Caco-2 (cell line): ENCODE results near the gene ALG6. TPM values are rescaled to one million over a fixed set of nuclear protein-coding genes. Genes with fewer than 3 reads are reported as not detected.
"Not testable (repeated sequence)": the region's sequence is repeated elsewhere in the genome, so short reads cannot be mapped to it uniquely, and the experiment has no call there.

Source experiments
- BruUV-seq: library from RNA; stranded (reverse); fragments of 400-500 nt; replicated peaks from 2 replicates; lab custom pipeline; 2021; lab: Mats Ljungman, UMichigan
- CTCF ChIA-PET: fragments of 300-600 bp; sonication (Branson Sonifier 250); formaldehyde crosslinking; loops from one replicate; lab custom pipeline; 2022; ENCODE audit warnings: antibody characterized with exemption; lab: Charles Lee
- POLR2A ChIA-PET: fragments of 300-600 bp; sonication (Branson Sonifier 250); formaldehyde crosslinking; loops from one replicate; lab custom pipeline; 2022; ENCODE audit warnings: antibody characterized with exemption; lab: Charles Lee
- DNase-seq, 2 experiments: peaks; one replicate each; pipeline versions ENCODE4 v3.0.0 to v3.0.0-alpha.2; 2020 to 2022
- H3K27me3 ChIP-seq: replicated peaks from 2 replicates; pipeline ENCODE4 v1.6.0; 2011; ENCODE audit warnings: low read length; ENCODE audit not compliant: control insufficient read depth, insufficient read depth
- H3K36me3 ChIP-seq: 2 replicates; pipeline ENCODE4 v1.5.1; 2011; ENCODE audit warnings: low read length; ENCODE audit not compliant: control insufficient read depth, insufficient read depth
- H3K4me1 ChIP-seq: fragments of 250-450 bp; sonication (Bioruptor Pico); 2 replicates; pipeline ENCODE4 v1.5.1; 2020; ENCODE audit warnings: mild to moderate bottlenecking
- H3K4me3 ChIP-seq: 2 replicates; pipeline ENCODE4 v1.5.1; 2011; ENCODE audit warnings: low read depth, mild to moderate bottlenecking, control low read depth, low read length
- H3K9me3 ChIP-seq: fragments of 250-450 bp; sonication (Bioruptor Pico); 2 replicates; pipeline ENCODE4 v1.5.1; 2020; ENCODE audit warnings: mild to moderate bottlenecking, moderate library complexity
- H3K27ac Mint-ChIP-seq: one replicate; pipeline ENCODE4 v1.8.0; 2022; ENCODE audit warnings: mixed read lengths; ENCODE audit not compliant: unreplicated experiment
- H3K27me3 Mint-ChIP-seq: one replicate; pipeline ENCODE4 v1.8.0; 2022; ENCODE audit warnings: mixed read lengths; ENCODE audit not compliant: insufficient read depth, unreplicated experiment
- H3K36me3 Mint-ChIP-seq: one replicate; pipeline ENCODE4 v1.8.0; 2022; ENCODE audit warnings: mild to moderate bottlenecking, mixed read lengths; ENCODE audit not compliant: insufficient read depth, unreplicated experiment
- H3K4me1 Mint-ChIP-seq: one replicate; pipeline ENCODE4 v1.8.0; 2022; ENCODE audit warnings: low read depth, mixed read lengths; ENCODE audit not compliant: unreplicated experiment
- H3K4me3 Mint-ChIP-seq: one replicate; pipeline ENCODE4 v1.8.0; 2022; ENCODE audit warnings: mild to moderate bottlenecking, moderate library complexity, mixed read lengths; ENCODE audit not compliant: unreplicated experiment
- H3K9me3 Mint-ChIP-seq: one replicate; pipeline ENCODE4 v1.8.0; 2022; ENCODE audit warnings: mixed read lengths; ENCODE audit not compliant: unreplicated experiment
- CTCF ChIP-seq, 2 experiments: fragments of 200-600 bp in 1 of 2; IDR thresholded peaks; 1 replicate in 1 of 2; 2 replicates in 1 of 2; pipeline versions ENCODE4 v1.5.1 to v1.8.0; 2011 to 2022; ENCODE audit warnings: antibody characterized with exemption in 1 of 2, control low read depth in 1 of 2, inconsistent platforms in 1 of 2, low read depth in 1 of 2, low read length in 1 of 2, mild to moderate bottlenecking in 1 of 2, moderate library complexity in 1 of 2; ENCODE audit not compliant: insufficient read depth in 1 of 2, severe bottlenecking in 1 of 2, unreplicated experiment in 1 of 2
- intact Hi-C: fragments of 100-400 bp; cut with micrococcal nuclease; formaldehyde crosslinking; loops from one replicate; pipeline ENCODE4 v1.10.0; 2022; ENCODE audit not compliant: unreplicated experiment
- total RNA-seq: library from RNA; stranded (reverse); gene quantifications from 2 replicates; pipeline ENCODE4 v1.2.3, GENCODE V29; 2022

ALG6 gene
- total RNA-seq, 1 experiment from 2014 or later, result 9.2 TPM

GRCh38 chr1:63466181-63466580, 98.8 kb downstream of the ALG6 start:
- Histone ChIP-seq H3K4me1 (no peaks in the 10 kb centered on the region), H3K36me3 (no peaks in the 10 kb centered on the region), H3K9me3 (peaks cover 4% of the 10 kb centered on the region; the same call in 1 of the 2 replicates), H3K4me3 (no peak overlapping the region), H3K27me3 (no peaks in the 10 kb centered on the region)
- no peak overlapping the region for H3K4me3 Mint-ChIP-seq
- H3K36me3 Mint-ChIP-seq, result peaks cover 9% of the 10 kb centered on the region
- POLR2A ChIA-PET, result no interaction called here
- H3K9me3 Mint-ChIP-seq, result no peaks in the 10 kb centered on the region
- no peak for TF ChIP-seq CTCF (IDR thresholded peaks at IDR 0.05; ENCODE audit: insufficient read depth in 1 of 2, low read depth in 1 of 2, low read length in 1 of 2, severe bottlenecking in 1 of 2, unreplicated experiment in 1 of 2)
- CTCF ChIA-PET, result interaction anchor here (1.1 kb wide), 1 partner anchor 72 kb away, joined by 5 read pairs; no protein-coding TSS in a partner anchor
- DNase-seq, result no peak
- no peak overlapping the region for H3K27ac Mint-ChIP-seq
- no peaks in the 10 kb centered on the region for H3K4me1 Mint-ChIP-seq
- intact Hi-C loops, result loop anchor here (1.0 kb wide), 1 partner anchor 57 kb away; the partner anchor contains the start of genes EFCAB7 and ITGB3BP
- no peaks in the 10 kb centered on the region for H3K27me3 Mint-ChIP-seq
- no TSS peak for BruUV-seq

- H3K4me3 Mint-ChIP-seq, result no peak overlapping the region
- no peak for TF ChIP-seq CTCF (IDR thresholded peaks at IDR 0.05; ENCODE audit: insufficient read depth in 1 of 2, low read depth in 1 of 2, low read length in 1 of 2, severe bottlenecking in 1 of 2, unreplicated experiment in 1 of 2)
- Histone ChIP-seq H3K4me3 (no peak overlapping the region), H3K36me3 (no peaks in the 10 kb centered on the region), H3K4me1 (no peaks in the 10 kb centered on the region), H3K9me3 (peaks cover 4% of the 10 kb centered on the region; the same call in 1 of the 2 replicates), H3K27me3 (no peaks in the 10 kb centered on the region)
- no peaks in the 10 kb centered on the region for H3K9me3 Mint-ChIP-seq
- H3K36me3 Mint-ChIP-seq, result peaks cover 9% of the 10 kb centered on the region
- ChIA-PET POLR2A (no interaction called here), CTCF (interaction anchor here (1.1 kb wide), 1 partner anchor 71 kb away, joined by 5 read pairs; no protein-coding TSS in a partner anchor)
- no peak overlapping the region for H3K27ac Mint-ChIP-seq
- H3K27me3 Mint-ChIP-seq, result no peaks in the 10 kb centered on the region
- peak in 1 of 2 experiments; percentile 7 for DNase-seq
- BruUV-seq, result no TSS peak
- no peaks in the 10 kb centered on the region for H3K4me1 Mint-ChIP-seq
- intact Hi-C loops, result loop anchor here (1.0 kb wide), 1 partner anchor 57 kb away; the partner anchor contains the start of genes EFCAB7 and ITGB3BP
Measured at GRCh38 chr1:63466759-63467158, 99.3 kb downstream of the ALG6 start.

GRCh38 chr1:63468683-63469082, 101.3 kb downstream of the ALG6 start:
- H3K4me3 Mint-ChIP-seq, H3K9me3 ChIP-seq, H3K27me3 ChIP-seq, H3K4me1 Mint-ChIP-seq, intact Hi-C loops, CTCF ChIA-PET, DNase-seq, BruUV-seq, H3K27ac Mint-ChIP-seq, H3K9me3 Mint-ChIP-seq, H3K4me3 ChIP-seq, H3K36me3 Mint-ChIP-seq, POLR2A ChIA-PET, H3K36me3 ChIP-seq, H3K27me3 Mint-ChIP-seq, H3K4me1 ChIP-seq: not testable (repeated sequence)
